NK-92 (cell line): ENCODE data around the gene TEAD3.
"Not testable (repeated sequence)": the region's sequence is repeated elsewhere in the genome, so short reads cannot be mapped to it uniquely, and the experiment has no call there.

Experiments used
- DNase-seq: peaks from one replicate; lab custom pipeline; 2025; ENCODE audit not compliant: unreplicated experiment; lab: John Stamatoyannopoulos, UW

Gene TEAD3

DNA sequence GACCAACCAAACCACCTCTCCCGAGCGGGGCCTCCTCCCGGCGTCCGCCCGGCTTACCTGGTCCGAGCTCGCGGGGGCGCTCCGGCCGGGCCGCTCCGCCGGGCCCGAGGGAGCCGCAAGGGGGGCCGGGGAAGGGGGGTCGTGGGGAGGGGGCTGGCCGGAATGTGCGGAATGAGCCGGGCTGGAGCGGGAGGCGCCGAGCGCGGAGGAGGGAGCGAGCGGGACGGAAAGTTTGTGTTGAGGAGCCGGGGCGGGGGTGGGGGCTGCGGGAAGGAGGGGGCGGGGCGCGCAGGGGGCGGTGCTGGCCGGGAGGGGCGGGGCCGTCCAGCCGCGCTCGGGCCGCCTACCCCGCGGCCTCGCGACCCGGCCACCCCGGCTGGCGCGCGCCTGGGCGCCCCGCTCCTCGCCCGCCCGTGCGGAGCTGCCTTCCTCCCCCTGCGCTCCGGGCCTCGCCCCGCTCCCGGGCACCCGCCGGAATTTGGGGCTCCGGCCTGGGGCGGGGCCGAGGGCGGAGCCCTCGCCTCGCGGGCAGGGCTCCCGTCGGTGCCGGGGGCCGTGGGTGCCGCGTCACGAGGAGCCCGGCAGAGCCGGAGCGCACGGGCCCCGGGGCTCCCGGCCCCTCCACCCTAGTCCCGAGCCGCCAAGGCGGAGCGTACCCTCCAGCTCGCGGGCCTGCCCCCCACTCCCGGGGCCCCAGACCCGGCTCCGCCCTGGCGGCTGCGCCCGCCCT is at the start of gene TEAD3:
Gene TEAD3 (minus strand): TSS at position 239 of the 730 bp plus-strand sequence.
- DNase-seq = no peak

DNA sequence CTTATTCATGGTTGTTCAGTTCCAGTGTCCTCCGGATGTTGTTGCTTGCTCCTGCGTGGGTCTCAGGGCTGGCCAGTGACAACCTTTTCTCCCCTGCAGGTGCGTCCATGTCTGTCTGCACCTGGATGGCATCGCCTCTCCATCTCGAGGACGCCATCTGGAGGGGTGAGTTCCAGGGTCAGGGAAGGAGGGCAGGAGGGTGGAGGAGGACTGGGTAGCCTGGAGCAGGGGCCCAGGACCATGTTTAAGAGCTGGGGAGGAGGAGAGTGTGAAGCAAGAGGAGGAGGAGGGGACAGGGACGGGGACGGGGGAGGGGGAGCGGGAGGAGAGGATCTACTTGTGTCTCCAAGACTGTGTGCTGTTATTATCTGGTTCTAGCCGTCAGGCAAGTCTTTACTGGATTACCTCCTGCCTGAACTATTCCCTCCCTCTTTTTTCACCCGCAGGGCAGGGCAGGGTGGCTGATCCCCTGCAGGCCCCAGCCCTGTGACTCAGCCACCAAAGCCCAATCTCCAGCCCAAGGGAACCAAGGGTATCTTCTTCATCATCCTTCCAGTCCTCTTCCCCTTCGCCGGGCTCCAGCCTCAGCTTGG is 48.0 kb upstream of the TEAD3 start:
- DNase-seq = no peak

DNA sequence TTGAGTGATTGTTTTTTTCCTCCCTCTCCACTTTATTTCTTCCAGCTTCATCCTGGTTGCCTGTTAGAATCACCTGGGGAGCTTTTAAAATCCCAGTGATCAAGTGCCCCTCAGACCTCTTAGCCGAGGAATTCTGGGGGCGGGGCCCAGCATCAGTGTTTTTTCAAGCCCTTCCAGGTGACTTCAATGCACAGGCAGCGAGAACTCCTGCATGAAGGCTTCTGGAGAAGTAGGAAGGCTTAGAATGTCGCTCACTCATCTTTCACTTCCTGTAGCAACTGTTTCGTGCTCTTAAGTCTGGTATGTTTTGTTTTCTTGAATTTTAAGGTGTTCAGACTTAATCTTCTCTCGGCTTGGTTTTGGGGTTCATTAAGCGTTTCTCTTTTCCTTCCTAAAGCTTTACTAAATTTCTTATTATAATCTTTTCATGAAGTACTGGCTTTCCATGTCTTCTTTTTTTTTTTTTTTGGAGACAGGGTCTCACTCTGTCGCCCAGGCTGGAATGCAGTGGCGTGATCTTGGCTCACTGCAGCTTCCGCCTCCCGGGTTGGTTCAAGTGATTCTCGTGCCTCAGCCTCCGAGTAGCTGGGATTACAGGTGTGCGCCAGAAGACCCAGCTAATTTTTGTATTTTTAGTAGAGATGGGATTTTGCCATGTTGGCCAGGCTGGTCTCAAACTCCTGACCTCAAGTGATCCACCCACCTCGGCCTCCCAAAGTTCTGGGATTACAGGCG is 46.7 kb upstream of the TEAD3 start:
- no peak for DNase-seq

DNA sequence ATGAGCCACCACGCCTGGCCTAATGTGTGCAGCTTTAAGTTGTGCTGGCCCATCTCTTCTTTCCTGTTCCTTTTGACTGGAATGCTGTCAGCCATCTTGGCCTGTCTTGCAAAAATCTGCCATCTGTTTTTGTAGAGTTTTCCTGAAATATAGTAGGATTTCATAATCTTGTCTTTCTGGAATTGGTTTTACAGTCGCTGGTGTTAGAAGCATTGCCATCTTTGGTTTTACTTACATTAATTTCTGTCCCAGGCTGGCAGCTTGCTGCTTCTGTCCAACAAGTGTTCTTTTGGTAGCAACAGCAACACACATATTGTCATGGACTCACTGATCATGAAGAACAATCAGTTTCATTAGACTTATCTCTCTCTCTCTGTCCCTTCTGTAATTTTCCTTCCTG is 45.0 kb upstream of the TEAD3 start:
- no peak for DNase-seq

DNA sequence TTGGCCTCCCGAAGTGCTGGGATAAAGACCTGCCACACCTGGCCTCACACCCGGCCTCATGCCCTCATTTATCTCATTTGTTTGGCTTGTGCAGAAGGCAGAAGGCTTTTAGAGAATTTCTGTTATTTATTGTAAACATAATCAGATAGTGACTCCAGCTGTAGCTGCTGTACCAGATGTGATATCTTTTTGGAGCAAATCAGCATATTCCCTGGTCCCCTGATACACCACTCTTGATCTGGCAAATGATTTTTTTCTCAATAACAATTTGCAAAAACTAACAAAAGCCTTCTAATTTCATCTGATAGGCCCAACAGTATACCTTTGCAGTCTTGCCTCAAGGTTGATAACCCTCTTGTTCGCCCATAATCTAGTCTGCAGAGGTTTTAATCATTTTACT is 42.3 kb upstream of the TEAD3 start:
- DNase-seq = no peak

DNA sequence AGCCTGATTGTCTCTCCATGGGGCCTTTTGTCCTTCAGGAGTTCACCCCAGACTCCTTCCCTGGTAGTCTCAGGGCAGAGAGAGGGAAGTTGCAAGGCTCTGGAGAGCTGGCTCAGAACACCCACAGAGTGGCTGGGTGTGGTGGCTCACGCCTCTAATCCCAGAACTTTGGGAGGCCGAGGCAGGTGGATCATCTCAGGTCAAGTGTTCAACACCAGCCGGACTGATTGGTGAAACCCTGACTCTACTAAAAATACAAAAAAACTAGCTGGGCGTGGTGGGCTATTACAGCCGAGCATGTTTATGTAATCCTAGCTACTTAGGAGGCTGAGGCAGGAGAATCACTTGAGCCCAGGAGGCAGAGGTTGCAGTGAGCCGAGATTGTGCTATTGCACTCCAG is 39.0 kb upstream of the TEAD3 start:
- not testable (repeated sequence) for DNase-seq

DNA sequence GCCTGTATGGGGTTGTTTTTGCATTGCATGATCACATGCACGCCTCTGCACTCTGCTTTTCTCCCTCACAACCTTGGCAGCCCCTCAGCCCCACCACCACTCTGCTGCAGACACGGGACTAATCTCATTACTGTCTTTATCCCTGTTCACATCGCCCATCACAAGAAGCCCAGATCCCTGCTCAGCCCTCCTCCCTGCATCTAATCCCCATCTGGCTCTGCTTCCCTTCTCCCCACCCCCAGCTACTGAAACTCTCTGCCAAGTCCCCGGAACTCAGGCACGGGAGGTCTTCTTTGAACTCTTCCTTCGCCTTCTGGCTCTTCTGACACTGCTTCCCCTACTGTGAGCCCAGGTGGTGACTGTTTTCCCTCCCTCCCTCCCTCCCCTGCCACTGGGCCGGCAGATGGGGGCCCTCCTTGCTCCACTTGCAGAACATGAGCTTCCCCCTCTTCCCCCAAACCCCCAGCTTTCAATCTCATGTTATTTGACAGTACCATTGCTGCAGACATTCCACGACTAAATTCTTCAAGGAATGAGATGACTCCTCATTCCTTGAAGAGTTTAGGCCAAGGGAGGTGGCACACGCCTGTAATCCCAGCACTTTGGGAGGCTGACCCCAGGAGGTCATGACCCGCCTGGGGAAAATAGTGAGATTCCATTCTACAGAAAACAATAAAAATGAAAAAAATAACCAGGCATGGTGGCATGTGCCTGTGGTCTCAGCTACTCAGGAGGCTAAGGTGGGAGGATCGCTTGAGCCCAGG is 37.7 kb upstream of the TEAD3 start:
- DNase-seq = no peak

DNA sequence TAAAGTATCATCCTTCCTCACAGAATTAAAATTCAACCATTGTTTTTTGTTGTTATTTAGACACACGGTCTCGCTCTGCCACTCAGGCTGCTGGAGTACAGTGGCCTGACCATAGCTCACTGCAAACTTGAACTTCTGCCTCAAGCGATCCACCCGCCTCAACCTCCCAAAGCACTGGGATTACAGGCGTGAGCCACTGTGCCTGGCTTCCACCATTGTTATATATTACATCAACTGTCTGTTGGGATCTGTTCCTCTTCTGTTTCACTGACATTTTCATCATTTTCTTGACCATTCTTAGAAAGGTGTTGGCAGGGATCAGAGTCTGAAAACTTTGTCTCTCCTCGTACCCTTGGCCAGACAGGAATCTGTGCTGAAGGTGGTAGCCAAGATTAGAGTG is 37.1 kb upstream of the TEAD3 start:
- DNase-seq = no peak

DNA sequence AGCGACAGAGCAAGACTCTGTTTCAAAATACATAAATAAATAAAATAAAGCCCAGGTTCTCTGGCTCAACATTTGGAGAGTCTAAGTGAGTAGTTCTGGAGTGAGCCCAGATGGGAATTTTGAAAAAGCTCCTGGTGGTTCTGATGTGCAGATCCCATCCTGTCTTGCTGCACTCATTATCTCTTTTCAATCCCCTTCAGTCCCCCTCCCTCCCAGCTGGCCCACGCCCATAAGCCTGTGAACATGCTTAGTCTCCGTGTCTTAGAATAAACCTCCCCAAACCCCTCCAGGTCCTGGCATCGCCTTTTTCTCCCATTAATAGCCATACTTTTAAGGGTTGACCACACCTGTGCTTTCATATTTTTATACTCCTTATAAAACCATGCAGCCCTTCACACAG is 35.2 kb upstream of the TEAD3 start:
- DNase-seq = no peak

DNA sequence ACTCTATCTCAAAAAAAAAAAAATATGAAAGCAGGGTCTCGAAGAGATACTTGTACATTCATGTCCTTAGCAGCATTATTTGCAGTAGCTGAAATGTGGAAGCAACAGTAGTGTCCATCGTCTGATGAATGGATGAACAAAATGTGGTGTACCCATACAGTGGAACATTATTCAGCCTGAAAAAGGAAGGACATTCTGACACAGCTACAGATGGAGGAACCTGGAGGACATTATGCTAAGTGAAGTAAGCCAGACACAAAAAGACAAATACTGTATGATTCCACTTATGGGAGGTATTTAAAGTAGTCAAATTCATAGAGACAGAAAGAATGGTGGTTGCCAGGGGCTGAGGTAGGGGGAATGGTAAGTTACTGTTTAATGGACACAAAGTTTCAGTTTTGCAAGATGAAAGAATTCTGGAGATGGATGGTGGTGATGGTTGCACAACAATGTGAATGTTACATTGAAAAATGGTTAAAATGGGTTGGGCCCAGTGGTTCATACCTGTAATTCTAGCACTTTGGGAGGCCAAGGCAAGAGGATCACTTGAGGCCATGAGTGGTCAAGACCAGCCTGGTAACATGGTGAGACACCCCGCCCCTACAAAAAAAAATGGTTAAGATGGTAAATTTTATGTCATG is 27.6 kb upstream of the TEAD3 start:
- DNase-seq = no peak

DNA sequence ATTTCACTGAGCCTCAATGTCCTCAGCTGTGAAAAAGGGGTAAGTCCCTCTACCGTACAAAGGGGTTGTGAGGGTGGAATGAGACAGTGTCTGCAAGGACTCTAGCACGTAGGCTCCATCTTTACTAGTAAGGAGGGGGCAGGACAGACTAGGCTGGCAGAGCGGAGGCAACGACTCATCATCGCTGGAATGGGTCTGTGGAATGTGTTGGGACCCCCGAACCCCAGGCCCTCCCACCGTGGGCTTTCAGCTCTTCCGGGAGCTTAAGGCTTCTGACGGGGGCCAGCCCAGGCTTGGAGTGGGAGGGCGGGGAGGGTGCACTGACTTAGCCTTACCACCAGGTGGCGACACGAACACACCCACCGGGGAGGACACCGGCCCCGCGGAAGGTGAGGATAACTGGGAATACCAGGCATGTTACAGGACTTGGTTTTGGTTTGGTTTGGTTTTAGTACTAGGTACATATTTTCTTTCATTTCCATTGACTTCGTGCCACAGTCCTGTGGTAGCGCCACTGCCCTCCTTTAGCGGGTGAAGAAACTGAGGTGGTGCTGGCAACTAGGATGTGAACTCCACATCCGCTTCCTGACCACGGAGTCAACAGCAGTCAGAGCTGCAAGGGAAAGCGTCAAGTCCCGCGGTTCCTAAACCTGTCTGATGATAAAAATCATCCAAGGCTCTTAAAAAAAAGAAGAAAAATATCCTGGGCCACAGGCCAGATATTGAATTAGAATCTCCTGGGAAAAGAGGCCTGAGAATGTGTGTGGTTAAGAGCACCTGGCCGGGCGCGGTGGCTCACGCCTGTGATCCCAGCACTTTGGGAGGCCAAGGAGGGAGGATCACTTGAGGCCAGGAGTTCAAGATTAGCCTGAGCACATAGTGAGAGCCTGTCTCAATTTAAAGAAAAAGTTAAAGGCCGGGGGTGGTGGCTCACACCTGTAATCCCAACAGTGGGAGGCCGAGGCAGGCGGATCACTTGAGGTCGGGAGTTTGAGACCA is 26.1 kb upstream of the TEAD3 start:
- no peak for DNase-seq

DNA sequence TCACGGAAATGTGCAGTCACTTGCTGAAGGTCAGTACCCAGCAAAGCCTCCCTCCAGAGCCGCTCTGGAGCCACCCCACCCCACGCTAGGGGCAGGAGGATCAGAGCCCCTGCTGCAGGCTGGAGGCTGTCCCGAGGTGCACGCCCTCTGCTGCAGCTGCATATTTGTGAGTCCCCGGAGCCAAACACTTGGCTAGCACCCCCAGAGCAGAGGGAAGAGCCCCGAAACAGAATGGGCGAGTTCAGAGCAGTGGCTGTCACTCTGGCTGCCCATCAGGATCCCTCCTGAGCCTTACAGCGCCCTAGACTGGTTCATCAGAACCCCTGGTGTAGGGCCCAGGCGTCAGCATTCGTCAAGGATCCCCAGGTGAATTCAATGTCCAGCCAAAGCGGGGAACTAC is 25.3 kb upstream of the TEAD3 start:
- DNase-seq = no peak

DNA sequence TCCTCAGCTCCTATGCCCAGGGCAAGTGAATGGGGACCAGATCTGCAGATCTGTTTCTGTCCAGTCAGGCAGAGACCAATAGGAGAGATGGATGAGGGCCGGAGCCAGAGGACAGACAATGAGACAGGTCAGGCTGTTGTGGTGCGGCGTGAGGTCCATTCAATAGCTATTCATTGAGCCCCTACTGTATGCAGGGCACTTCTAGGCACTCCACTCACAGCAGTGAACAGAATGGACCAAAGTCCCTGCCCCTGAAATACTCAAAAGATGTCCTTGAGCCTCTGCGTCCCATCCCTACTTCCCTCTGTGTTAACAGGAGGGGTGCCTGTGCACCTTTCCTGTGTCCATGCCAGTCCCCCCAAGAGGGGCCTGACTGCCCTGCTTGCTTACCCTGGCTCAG is 24.4 kb upstream of the TEAD3 start:
- no peak for DNase-seq

DNA sequence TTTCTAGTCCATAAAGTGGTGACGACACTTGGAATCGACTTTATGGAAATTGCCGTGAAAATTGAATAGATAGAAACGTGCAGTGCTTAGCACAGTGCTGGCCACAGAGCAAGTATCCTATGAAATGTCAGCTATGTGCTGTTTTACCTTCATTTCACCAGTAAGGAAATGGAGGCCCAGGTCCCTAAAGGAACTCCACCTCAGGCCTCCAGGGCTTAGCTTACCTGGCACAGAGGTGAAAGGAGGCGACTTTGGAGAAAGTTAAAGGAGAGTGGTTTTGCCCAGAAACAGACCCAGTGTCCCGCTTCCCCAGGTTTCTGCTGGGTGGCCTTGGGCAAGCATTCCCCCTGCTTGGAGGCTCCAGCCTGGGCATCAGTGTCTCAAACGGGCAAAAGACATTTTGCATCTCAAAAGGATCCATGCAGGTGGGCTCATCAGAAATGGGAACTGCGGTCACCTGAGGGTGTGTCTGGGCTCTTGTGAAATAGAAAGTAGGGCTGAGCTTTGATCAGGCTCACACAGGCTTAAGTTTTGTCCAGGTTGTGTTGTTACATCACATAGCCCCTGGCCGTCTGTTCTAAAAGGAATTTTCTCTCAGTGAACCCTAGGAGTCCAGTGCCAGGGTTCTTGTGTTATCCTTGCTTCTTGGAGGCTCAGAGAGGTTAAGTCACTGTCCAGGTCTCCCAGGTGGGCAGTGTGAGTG is 22.6 kb upstream of the TEAD3 start:
- DNase-seq = no peak

DNA sequence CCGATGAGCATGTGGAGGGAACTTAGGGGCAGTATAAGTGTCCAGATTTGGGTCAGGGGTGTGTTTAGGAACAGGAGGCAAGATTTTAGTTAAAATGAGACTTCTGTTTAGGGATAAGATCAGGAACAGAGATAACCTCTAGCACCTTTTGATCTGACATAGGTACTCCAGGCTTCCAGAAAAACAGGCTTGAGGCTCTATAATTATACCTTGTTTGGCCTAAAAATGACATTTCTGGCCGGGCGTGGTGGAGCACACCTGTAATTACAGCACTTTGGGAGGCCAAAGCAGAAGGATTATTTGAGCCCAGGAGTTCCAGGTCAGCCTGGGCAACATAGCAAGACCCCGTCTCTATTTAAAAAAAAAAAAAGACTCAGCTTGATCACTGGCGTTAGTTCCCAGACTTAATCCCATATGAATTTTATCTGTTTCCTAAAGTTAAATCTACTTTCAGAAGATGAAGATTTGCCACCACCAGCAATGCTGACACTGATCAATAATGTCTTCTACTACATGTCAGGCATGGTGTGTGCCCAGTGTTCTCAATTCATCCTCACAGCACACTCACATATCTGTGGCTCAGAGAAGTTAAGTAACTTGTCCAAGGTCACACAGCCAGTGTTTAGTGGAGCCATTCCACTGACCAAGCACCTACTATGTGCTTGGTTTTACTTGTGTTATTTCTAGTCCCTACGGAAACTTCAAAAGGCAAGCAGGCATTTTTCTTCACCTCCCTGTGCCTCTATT is 21.9 kb upstream of the TEAD3 start:
- DNase-seq = no peak

DNA sequence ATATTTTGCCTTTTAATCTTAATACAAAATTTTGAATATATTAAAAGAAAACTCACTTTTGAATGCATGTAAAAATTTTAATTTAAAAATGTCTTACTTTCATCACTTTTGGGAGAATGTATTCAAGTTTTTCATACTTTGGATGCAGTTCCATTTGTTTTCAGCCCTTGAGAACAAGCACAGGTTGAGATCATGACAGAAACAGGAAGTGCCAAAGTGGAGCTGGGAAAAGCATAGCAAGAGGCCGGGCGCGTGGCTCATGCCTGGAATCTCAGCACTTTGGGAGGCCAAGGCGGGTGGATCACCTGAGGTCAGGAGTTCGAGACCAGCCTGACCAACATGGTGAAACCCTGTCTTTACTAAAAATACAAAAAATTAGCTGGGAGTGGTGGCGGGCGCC is 21.1 kb upstream of the TEAD3 start:
- DNase-seq = not testable (repeated sequence)

DNA sequence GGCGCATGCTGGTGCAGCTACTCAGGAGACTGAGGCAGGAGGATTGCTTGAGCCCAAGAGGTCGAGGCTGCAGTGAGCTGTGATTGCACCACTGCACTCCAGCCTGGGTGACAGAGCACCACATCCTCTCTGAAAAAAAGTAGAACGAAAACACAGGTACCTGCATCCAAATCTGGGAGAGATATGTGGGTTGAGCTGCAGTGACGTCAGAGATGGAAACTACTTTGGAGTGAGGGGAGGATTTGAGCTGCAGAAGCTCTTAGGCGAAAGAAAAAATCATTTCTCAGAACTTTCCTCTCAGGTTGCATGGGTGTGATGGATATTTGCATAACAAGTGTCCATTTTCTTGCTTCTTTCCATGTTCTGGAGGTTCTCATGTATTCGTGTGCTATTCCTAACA is 19.8 kb upstream of the TEAD3 start:
- no peak for DNase-seq

DNA sequence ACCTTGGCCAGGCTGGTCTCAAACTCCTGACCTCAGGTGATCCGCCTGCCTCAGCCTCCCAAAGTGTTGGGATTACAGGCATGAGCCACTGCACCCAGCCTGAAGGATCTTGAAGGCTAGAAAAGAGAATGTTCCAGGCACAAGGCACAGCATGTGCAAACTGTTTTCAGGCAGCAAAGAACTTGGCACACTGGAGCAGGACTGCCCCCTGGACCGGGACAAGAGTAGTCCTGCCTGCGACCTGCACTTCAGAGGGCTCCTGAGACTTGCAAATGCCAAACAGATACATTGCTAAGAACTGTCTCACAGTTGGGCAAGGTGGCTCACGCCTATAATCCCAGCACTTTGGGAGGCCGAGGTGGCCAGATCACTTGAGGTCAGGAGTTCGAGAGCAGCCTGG is 19.1 kb upstream of the TEAD3 start:
- not testable (repeated sequence) for DNase-seq

DNA sequence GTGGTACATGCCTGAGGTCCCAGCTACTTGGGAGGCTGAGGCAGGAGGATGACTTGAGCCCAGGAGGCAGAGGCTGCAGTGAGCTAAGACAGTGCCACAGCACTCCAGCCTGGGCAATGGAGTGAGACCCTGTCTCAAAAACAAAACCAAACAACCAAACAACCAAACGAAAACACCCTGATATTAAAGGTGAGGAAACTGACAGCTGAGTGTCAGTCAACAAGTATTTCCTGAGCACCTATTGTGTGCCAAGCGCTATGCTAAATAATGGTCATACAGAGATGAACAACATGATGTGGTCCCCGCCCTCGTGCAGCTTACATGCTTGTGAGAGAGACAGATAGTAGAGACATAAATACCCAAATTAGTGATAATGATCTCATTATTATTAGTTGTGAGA is 17.7 kb upstream of the TEAD3 start:
- no peak for DNase-seq
